Stimulated activated CD4-positive, alpha-beta T cell treated with anti-CD3 and anti-CD28 coated beads, Interleukin-12 subunit alpha, Interleukin-12 subunit beta, amount 100 ng/mL, for 4 hours (primary cell): ENCODE results near the gene CDH12.
"Not testable (repeated sequence)": the region's sequence is repeated elsewhere in the genome, so short reads cannot be mapped to it uniquely, and the experiment has no call there.

ENCODE experiments used
- DNase-seq: peaks from one replicate; pipeline ENCODE4 v3.0.0-alpha.2; 2020

CDH12 gene

DNA sequence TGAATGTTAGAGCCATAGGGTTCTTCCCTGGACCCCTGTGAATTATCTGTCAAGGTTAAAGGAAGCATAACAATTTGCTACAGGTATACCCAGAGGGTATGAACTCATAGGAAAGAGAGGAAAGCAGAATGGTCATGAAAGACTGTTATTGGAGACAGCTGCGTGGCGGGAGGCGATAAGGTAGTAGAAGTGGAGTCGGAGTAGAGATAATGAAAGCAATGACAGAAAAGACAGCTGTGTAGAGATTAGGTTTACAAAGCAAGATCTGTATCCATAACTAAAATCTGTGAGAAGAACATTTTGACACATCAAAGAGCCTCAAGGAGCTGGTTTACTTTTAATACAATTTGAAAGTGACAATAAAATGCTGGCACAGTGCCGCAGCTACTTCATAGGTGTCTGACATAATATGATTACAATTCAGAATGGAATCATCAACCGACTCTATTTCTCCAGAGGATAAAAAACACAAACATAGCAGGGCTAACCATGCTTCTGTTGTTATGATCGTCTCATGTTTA, 603.9 kb downstream of the CDH12 start:
- DNase-seq, result no peak

DNA sequence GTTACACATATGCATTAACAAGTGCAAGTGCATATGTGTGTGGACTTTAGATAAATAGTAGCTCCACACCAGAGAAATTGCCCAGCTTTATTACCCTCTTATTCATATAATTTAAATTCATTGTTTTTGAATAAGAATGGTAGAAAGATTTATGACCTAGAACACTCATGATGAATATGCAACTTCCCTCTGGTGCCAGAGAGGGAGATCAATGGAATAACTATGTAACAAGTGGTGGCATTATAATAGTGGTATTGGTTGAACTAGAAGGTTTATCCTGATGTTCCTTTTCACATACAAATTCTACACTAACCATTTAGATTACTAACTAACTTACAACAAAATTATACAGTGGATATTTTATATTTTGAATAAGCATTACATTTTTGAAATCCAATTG, 607.4 kb downstream of the CDH12 start:
- no peak for DNase-seq

DNA sequence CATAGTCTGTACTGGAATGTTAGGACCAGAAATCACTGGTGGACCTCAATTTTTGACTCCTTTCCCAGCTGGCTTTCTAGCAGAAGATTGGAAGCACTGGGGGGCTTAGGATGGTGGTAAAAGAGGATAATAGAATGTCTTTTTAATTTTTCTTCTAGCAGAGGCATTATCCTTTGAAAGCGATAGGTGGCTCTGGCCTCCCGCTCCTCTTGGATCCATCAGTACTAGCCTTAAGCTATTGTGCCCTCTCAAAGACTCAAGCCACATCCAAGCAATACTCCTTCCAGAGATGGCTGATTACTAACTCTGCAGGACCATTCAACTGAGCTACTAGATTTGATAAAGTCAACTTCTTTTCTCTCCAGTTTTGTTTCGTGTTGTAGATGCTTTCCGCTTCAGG, 610.6 kb downstream of the CDH12 start:
- no peak for DNase-seq

DNA sequence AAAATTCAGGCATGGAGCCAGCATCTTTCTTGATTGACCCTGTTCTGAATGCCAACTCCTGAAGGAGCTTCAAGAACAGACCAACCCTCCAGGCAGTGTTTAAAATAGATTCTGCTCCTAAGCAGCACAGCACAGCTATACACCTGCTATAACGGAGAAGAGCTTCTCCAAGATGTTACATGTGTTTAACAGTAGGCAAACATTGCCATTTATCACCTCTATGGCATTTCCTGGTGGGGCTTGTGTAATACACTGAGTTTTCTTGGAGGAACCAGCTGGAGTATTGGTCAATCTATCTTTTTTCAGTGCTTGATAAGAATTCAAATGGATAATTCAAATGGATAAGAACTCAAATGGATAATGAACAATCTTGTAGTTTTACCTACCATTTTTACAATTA, 615.1 kb downstream of the CDH12 start:
- no peak for DNase-seq

DNA sequence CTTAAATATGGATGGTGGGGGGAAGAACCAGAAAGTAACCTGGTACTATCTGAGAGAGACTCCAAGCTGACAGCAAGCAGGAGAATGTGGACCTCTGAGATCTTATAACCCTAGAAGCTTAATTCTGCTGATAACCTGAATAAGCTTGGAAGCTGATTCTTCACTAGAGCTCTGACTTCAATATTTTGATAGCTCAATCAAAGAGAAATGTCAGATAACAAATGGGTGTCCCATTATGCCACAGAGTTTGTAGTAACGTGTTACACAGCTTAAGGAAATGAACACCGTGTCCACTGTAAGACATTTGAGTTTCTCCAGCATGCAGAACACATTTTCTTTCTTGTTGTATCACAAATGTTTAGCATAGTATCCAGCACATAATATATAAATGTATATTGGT, 626.7 kb downstream of the CDH12 start:
- no peak for DNase-seq

DNA sequence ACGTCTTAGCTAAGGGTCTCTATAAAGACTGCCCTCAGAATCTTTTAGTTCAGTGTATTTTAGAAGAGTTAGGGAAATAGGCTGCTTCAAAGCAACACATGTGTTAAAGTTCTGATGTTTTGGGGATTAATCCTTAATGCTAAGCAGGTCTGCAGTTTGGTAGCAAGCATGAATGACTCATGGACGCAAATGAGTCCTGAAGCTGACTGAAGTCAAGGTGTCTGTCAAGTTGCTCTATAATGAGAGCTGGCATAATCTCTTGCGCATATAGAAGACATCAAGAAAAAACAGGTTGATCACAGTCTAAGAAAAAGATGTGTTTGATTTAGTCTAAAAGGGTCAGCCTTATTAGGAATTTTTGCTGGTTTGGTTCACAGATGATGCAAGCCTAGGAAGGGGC, 630.1 kb downstream of the CDH12 start:
- DNase-seq, result no peak

DNA sequence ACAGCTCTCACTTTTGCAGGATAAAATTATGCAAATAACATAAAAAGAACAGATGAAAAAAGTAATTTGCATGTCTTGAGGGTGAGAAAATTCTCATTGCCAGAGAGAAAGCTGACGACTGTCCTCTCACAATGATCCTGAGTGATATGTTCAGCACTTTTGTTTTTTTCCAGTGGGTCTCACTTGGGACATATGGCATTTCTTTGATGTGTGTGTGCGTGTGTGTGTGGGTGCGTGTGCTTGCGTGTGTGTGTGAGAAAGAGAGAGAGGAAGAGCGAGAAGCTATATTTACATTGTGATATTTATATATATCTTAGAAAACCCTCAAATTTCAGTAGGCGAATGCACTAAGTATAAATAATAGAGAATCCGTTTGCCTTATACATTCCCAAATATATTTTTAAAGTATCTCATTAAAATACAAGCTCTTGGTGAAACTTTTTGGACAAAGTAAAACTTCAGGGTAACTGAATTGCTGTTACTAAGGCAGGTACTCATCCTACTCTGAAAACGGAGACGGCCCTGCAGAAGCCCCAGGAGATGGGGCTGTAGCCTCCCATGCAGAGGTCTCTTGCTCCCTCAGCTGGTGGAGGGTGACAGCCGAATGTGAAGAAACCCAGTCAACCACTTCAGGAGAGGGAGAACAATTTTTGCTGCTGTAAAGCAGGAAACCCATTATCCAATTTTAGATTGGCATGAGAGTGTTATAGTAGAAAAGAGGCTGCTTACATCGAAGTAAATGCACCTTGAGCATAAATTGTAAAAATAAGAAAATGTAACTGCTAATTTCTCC, 639.2 kb downstream of the CDH12 start:
- DNase-seq, result not testable (repeated sequence)

DNA sequence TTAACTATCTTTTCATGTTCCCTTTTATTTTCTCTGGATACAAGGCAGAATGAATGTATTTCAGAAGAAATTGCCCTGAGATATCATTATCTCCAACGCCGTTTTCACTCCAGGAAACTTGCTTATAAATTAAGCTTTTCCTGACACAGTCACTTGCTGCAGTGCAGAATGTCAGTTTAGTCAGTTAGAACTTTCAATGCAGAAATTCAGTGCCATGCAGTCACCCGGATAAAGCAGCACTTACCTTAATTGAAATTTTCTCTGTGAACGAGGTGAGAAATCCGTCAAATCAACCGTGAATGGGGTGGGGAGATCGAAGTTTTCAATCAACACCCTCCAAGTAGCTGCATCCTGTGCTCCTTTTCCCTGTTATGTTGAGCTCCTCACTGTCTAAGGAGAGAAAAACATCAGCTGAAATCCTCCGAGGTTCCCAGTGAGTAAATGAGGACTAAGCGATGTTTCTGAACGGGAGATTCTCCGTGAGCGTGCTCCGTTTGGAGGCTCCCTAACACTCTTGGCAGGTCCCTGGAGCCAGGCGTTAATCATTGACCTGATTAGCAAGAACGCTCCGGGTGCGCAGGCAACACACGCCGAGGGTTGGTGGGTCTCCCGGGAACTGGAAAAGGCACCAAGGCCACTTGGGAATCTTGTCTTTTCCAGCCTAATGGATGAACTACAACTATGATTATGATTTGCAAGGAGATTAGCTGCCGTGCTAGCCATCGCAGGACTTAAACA, 640.7 kb downstream of the CDH12 start:
- DNase-seq, result not testable (repeated sequence)

DNA sequence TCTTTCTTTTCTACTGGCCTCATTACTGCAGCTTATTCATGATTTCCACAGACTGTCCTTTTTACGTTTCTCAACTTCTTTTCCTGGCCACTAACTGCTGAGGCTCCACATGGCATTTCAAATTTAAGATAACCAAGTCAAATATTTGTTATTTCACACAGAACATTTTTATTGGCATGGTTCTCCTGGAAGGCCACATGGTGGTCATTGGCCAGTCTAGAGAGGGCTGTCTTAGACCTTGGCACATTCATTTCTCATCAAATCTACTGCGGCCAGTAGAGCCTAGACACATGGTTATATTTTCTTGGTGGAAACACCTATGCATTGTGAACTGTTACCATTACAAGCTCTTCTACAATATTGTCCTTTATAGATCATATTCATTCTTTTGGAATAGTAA, 644.7 kb downstream of the CDH12 start:
- not testable (repeated sequence) for DNase-seq

DNA sequence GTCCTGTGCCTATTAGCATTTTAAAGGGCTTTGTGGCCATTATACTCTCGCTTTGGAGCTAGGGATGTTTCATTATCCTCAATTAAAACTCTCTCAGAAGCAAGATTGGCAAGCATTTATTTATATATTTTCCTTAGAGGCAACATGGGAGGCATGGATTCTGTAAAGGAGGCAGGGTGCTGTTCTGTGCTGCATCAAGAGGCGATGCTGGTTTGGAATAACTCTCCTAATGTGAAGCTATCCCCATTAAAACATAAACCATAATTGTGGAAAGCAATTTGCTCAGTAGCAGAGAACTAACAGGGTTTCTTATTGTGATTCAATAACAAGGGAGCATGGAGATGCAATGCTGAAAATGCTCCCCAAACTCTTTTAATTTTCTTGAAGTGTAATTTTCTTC, 664.5 kb downstream of the CDH12 start:
- DNase-seq, result not testable (repeated sequence)

DNA sequence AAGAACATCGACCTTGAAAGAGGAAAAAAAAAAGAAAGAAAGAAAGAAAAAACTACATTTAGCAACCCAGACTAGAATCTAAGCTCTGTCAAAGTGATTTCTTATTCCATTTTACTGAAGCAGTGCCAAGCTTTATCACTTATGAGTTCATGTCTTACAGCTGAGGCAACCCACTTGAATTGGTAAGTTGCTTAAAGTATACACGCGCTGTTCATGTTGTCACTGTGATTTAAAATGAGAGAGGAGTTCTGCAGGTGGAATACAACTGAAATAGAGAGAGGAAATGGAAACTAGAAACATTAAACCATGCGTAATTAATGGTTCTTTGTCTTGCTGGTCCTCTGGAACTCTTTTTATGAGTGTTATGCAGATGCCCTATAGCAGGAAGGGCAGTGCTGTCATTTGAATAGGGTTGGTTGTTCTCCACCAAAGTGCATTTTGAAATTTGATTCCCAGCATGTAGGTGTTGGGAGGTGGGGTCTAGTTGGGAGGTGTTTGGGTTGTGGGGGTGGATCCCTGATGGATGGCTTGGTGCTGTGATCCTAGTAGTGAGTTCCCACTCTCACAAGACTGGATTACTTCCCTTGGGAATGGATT, 665.4 kb downstream of the CDH12 start:
- not testable (repeated sequence) for DNase-seq

DNA sequence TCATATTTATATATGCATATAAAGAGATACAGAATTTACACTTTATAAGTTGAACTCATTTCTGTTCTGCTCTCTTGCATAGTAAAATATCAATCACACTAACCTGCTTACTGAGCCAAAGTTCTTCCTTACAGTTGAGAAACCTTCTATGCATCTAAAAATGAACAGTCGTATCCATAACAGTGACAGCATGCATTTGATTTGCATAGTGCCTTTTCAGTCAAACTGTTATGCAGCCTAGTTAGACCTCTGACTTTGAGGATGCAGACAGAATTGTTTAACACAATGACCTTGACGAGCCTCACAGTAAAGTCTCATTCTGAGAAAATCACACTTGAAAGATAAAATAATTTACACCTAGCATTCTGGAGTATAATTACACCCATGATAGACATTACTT, 683.9 kb downstream of the CDH12 start:
- not testable (repeated sequence) for DNase-seq

DNA sequence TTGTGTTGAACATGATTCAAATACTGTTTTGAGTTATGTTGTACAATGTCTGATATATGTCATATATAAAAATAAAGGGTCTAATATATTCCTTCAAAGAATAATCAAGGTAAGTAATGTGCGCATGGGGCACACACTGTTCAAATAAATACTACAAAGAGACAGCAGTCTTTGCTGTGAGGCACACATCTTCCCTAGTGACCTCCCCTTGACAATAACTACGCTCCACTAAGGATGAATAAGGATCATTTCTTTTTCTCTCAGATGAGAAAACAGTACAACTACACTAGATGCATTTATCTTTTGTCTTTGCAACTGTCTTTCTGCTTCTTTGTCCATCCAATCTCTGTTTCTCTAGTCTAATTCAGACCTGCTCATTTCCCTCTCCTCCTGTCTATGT, 684.4 kb downstream of the CDH12 start:
- DNase-seq, result not testable (repeated sequence)

DNA sequence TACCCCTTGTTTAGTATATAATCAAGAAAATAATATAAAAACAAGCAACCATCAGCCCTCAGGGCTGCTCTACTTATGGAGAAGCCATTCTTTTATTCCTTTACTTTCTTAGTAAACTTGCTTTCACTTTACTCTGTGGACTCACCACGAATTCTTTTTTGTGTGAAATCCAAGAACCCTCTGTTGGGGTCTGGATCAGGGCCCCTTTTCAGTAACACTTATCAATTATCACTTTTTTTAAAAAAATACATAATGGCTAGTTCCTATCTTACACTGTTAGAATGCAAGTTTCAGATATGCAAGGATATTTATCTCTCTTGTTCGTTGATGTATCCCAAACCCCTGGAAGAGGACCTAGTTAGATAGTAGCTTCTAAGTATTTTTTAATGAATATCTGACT, 687.2 kb downstream of the CDH12 start:
- DNase-seq, result not testable (repeated sequence)

DNA sequence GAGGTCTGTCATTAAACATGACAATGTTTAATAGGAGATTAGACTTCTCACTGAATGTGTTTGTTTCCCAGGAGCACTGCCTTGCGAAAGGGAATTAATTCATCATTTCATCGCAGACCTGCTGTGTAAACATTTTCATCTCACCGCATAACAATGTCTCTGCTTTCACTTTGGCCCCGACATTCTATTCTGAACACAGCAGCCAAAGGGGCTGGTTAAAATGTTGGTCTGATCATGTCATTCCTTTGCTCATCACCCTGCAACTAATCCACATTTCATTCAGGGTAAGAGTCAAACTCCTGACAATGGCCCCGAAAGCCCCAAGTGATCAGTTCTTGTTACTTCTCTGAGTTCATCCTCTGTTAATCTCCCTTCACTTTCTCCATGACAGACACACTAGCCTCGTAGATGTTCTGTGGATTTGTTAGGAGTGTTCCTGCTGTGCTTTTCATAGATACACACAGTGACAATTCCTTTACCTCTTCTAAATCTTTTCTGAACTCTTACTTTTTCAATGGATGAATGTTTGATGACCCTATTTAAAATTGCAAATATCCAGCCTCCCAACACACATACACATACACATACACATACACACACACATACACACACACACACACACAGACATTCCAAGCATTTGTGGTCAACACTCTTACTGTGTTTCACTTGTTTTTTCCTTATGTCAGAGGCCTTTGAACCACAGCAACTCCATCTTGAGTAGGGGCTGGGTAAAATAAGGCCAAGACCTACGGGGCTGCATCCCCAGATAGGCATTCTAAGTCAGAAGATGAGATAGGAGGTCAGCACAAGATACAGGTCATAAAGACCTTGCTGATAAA, 688.0 kb downstream of the CDH12 start:
- DNase-seq, result not testable (repeated sequence)

DNA sequence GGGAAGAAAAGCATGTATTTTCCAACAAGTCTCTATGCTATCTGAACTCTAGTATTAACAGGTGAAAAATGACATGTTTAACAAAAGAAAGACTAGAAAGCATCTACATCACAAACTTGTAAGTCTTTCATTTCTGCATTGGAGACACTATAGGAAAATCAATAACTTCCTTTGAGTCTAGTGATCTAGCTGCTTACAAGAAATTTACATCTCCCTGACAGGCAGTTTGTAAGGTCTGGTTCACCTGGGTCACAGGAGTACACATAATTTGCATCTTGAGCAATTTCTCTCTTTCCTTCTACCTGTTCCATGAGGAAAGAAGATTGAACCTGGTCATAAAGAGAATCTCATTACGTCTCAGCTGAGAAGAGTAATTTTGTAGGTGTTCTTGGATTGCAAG, 696.2 kb downstream of the CDH12 start:
- not testable (repeated sequence) for DNase-seq

DNA sequence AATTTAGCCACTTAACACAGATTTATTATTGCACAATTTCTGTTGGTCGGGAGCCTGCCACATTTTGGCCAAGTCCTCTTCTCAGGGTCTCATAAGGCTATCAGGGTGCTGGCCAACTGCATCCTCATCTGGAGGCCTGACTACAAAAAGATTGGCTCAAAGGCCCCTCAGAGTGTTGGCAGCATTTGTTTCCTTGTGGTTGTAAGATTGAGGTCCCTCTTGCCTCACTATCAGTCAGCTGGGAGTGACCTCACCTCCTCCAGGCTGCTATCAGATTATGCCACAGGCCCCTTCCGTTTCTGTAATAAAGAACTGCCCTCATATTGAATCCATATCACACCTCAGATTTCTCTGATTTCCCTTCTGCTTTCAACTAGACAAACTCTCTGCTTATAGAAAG, 698.4 kb downstream of the CDH12 start:
- DNase-seq, result not testable (repeated sequence)

DNA sequence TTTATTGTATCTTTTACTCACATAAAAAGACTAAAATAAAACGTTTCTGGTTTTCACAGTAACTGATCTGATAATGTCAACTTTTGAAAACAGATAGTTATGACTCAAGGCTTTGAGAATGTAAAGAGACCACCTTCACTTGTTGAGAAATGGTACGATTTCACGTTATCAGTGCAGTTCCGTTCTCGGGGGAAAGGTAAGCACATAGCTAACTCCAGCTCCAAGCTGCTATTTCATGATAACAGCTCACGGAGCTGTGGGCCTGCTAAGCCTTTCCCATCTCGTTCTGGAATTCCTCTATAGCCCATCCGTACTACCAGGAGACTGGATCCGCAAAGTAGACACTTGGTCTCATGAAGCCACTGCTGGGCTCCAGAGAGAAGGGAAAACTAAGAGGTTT, 701.3 kb downstream of the CDH12 start:
- DNase-seq, result not testable (repeated sequence)

DNA sequence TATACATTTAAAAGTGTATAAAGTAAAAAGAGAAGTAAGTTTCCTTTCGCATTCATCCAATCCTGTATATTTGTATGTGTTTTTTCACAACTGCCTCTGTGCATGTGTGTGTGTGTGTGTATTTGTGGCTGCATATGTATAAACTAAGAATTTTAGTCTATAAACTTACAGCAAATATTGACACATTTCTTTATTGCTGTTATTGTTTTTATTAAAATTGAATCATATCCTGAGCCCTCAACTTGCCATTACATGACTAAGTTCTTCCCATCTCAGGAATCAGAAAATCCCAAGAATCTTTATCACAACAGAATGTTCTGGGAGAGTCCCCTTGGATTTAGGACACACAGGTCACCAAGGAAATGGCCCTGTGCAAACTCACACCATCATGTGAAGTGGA, 712.7 kb downstream of the CDH12 start:
- DNase-seq, result not testable (repeated sequence)

DNA sequence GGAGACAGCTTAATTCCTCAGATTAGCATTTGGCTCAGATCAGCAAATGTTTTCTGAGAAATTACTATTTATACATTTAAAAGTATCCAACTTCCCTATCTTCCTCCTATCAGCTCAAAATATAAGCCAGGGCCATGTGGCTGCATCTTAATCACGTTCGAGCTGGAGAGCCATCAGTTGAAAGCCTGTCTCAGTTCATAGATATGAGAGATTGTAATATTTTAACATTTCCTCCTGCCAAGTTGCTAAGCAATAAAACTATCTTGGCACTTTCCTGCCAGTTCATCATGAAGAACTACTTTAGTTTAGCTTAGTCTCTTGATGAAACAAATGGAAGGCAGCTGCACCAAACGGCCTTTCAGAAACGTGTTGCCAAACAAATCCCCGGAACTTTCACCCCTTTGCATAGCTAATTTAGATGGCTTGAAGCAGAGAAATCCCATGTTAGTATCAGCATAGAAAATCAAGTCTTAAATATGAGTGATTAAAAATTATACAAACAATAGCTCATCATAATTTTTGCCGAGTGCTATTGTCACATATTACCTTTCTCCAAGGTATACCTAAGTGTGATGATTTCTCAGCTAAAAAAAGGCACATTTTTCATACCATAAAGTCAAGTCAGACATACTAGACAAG, 713.4 kb downstream of the CDH12 start:
- not testable (repeated sequence) for DNase-seq

DNA sequence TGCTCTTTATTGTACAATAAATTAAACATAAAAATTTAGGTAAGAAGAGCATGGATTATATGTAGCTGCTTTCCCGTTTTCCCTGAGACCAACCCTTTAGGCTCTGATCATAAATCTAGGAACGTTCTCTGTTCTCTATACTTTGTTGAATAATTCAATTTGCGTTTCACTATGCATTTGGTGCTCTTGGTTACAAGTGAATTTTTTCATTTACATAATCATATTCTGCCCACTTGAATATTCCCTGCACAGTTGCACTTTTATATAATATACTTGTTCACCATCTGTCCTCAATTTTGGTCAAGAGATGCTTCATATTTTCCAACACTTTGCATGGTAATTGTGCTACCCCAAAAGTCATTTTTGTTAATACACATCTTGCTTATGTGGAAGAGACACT, 741.8 kb downstream of the CDH12 start:
- DNase-seq, result no peak

DNA sequence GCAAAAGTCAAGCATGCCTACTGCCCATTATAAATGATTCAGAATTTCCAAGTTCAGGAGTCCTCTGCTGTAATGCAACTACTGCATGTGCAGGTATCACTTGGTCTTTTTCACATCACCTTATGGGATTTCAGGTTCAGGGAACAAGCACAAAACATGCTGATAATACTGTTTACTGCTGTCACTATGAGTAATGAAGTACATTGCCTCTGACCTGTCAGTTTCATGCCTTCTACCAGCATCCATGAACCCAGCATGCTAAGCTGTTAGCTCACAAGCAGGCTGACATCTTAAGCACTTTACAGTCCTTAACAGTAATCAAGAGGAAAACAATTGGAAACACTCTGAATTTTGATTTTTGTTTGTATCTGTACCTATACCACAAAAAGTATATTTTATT, 743.8 kb downstream of the CDH12 start:
- DNase-seq, result no peak
